HG03378 (cell line): ENCODE measurements around the gene ACTN4.

Experiments
- ATAC-seq: cut with Tn5 transposase; IDR thresholded peaks from one replicate; pipeline ENCODE4 v1.9.1; 2021; ENCODE audit warnings: mild to moderate bottlenecking, moderate library complexity; ENCODE audit not compliant: unreplicated experiment

Gene ACTN4

GRCh38 chr19:38707512-38708114 is 60.2 kb downstream of the ACTN4 start:
- no peak for ATAC-seq

- no peak for ATAC-seq
These were observed 61.1 kb downstream of the ACTN4 start for GRCh38 chr19:38708413-38709024.

DNA sequence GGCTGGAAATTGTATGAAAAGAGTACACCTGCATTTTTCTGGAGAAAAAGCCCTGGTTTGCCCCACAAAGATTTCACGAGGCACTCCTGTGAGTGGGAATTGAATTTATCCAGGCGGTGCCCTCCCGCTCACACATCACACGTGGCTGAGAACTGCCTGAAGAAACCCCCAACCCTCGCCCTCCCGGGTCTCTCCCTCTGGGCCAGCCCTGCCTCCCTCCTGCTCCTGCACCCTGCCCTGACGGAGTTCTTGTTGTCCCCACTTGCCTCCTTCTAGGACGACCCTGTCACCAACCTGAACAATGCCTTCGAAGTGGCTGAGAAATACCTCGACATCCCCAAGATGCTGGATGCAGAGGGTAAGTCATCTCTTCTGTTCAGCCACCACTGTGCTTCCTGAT is 61.7 kb downstream of the ACTN4 start:
- ATAC-seq, result no peak

DNA sequence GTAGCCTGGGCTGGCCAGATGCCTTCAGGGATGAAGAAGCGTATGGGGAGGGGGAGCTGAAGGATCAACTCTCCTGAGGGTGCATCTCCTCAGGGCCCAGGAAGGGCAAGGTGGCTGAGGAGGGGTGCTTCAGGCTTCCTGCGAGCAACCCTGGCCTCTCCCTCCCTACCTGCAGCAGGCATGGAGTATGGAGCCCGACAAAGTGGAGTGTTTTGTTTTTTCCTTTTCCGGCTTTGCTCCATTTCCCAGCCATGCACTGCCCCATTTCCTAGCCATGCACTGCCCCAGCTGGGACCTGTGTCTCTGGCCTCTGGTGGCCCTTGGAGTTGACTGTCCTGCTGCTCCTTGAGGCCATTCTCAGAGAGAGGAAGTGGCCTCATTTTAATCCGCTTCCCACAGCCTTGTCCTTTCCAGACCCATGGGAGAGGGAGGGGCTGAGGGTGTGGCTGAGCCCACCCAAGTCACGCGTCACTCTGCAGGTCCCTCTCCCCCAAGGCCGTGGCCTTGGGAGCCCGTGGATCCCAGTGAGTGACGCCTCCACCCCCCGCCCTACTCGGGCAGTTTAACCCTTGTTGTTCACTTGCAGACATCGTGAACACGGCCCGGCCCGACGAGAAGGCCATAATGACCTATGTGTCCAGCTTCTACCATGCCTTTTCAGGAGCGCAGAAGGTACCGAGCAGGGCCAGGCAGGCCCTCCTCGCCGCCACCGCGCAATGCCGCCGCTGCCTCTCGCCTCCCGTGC is 62.4 kb downstream of the ACTN4 start:
- ATAC-seq, result no peak

- no peak for ATAC-seq
These were observed 62.9 kb downstream of the ACTN4 start for GRCh38 chr19:38710416-38710702.

DNA sequence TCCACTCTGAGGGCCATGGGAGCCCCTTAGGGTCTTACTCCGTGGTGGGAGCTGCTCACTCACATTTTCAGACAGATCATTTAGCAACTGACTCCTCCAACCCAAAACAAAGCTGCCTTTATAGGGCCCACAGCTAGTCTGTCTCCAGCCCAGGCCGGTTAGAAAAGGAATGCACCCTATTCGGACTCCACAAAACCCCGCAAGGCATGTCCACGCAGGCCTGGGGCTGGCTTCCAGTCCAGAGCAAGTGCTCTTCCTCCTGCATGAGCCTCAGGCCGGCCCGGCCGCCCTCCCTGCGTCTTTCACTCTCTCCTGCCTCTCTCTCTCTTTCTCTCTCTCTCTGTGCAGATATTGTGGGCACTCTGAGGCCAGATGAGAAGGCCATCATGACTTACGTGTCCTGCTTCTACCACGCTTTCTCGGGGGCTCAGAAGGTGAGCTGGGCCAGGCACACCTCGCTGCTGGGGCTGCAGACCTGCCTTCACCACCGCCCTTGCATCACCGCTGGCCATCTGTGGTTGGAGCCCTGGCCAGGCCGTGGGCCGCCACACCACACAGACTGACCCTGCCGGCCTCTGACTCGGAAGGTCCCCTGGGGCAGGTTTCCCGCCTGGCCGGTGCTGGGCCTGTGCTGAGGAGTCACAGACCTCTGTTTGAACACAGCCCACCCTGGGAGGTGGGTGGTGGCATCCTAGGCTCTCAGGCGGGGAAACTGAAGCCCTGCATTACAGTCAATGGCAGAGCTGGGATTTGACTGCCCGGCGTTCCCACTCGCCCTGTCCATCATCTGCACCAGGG is 63.7 kb downstream of the ACTN4 start:
- ATAC-seq, result no peak

GRCh38 chr19:38711726-38712153 is 64.3 kb downstream of the ACTN4 start:
- ATAC-seq, result no peak

- ATAC-seq, result no peak
These were observed 64.8 kb downstream of the ACTN4 start for GRCh38 chr19:38712161-38712748.

DNA sequence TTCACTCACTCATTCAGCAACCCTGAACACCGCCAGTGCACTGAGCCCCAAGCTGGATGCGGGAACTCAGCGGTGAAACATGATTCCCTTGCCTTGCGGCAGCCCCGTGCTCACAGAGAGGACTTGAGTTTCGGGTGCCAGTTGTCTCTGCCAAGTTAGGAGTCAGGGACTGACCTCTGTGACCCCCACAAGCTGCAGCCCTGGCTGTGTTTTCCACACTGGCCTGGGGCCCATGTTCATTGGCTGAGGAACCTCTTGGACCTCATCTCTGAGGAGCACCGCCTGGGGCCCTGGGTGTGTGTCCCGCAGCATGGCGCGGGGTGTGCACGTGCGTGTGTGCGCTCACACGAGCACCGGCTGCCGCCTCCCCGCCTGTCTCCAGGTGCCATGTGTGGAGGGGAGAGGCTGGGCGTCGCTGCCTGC is 65.8 kb downstream of the ACTN4 start:
- ATAC-seq, result no peak

DNA sequence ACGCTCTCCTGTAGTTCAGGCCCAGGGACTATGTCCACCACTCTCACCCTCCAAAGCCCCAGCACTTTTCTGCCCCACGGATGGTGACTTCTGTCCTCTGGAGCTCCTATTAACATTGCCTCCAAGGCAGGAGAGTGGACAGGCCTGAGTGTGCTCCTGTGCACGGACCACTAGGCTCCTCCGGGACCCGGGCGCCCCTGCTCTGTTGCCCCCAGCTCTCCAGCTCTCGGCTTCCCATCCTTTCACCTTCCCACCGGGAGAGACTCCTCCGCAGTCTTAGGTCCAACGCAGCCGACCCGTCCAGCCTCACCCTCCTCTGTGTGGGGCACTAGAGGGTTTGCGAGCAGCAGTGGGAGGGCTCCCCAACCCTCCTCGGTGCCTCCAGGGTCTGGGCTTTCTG is 66.4 kb downstream of the ACTN4 start:
- no peak for ATAC-seq

- no peak for ATAC-seq
These were observed 66.9 kb downstream of the ACTN4 start for GRCh38 chr19:38714354-38714778.

DNA sequence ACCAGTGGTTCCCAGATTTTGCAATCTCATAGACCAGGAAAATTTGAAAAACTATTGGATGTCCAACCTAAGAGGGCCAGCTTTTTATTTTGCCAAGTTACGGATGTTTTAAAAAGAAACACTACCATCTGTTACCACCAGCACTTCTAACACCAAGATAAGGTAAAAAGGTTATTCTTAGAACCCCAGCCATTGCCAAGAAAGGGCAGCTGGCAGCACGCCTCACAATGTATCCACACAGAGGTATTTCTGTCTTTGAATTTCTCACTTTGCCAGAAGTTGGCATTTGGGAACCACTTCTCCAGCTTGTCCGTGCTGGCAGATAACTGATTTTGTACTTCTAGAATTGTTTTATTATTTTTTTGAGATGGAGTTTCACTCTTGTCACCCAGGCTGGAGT is 68.1 kb downstream of the ACTN4 start:
- no peak for ATAC-seq

DNA sequence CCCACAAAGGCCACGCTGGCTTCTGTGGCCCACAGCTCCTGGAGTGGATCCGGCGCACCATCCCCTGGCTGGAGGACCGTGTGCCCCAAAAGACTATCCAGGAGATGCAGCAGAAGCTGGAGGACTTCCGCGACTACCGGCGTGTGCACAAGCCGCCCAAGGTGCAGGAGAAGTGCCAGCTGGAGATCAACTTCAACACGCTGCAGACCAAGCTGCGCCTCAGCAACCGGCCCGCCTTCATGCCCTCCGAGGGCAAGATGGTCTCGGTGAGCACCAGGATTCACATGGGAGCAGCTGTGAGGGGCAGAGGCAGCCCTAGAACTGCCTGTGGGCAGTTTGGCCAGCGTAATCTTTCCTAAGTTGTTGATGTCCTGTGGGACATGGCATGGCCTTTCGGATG is 69.6 kb downstream of the ACTN4 start:
- no peak for ATAC-seq

GRCh38 chr19:38717855-38718254 is 70.4 kb downstream of the ACTN4 start:
- ATAC-seq, result no peak

GRCh38 chr19:38718747-38719543 is 71.5 kb downstream of the ACTN4 start:
- no peak for ATAC-seq

- no peak for ATAC-seq
These were observed 72.5 kb downstream of the ACTN4 start for GRCh38 chr19:38719761-38720558.

- no peak for ATAC-seq
These were observed 73.2 kb downstream of the ACTN4 start for GRCh38 chr19:38720559-38721236.

GRCh38 chr19:38721496-38721895 is 74.0 kb downstream of the ACTN4 start:
- no peak for ATAC-seq
